ENCODE results near the gene PRSS48.

DNA sequence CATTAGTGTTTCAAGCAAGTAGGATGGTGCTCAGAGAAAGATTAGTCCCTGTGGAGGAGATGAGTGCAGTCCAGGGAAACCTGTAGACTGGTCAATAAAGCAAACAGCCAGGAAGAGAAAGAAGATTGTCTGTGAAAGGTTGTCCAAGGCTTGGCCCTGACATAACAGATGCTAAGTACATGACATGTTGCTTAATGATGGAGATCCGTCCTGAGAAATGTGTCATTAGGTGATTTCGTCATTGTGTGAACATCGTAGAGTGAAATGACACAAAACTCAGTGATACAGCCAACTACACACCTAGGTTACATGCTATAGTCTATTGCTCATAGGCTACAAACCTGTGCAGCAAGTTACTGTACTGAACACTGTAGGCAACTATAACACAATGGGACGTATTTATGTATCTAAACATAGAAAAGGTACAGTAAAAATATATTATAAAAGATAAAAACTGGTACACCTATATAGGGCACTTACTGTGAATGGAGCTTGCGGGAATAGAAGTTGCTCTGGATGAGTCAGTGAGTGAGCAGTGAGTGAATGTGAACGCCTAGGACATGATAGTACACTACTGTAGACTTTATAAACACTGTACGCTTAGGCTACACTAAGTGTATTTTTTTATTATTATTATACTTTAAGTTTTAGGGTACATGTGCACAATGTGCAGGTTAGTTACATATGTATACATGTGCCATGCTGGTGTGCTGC lies 9.0 kb upstream of the PRSS48 start:
- TF ChIP-seq RCOR1 (IDR thresholded peaks at IDR 0.05; ENCODE audit: low read depth, low read length) (no peak), PHF8 (IDR thresholded peaks at IDR 0.05; ENCODE audit: borderline replicate concordance, low read depth) (no peak), SMC3 (IDR thresholded peaks at IDR 0.05) (no peak), CEBPB (IDR thresholded peaks at IDR 0.05) (no peak), RFX5 (IDR thresholded peaks at IDR 0.05) (no peak), POLR2A (IDR thresholded peaks at IDR 0.05; ENCODE audit: low read length) (no peak), MAFK (IDR thresholded peaks at IDR 0.05; ENCODE audit: partially characterized antibody) (no peak)
- TF ChIP-seq, protein P1, sequence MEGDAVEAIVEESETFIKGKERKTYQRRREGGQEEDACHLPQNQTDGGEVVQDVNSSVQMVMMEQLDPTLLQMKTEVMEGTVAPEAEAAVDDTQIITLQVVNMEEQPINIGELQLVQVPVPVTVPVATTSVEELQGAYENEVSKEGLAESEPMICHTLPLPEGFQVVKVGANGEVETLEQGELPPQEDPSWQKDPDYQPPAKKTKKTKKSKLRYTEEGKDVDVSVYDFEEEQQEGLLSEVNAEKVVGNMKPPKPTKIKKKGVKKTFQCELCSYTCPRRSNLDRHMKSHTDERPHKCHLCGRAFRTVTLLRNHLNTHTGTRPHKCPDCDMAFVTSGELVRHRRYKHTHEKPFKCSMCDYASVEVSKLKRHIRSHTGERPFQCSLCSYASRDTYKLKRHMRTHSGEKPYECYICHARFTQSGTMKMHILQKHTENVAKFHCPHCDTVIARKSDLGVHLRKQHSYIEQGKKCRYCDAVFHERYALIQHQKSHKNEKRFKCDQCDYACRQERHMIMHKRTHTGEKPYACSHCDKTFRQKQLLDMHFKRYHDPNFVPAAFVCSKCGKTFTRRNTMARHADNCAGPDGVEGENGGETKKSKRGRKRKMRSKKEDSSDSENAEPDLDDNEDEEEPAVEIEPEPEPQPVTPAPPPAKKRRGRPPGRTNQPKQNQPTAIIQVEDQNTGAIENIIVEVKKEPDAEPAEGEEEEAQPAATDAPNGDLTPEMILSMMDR (IDR thresholded peaks at IDR 0.05) = no peak
- TF ChIP-seq, protein P2, sequence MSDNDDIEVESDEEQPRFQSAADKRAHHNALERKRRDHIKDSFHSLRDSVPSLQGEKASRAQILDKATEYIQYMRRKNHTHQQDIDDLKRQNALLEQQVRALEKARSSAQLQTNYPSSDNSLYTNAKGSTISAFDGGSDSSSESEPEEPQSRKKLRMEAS (IDR thresholded peaks at IDR 0.05) = no peak
